H1 (cell line): Measurements from ENCODE around the gene GAS7. TPM values are rescaled to one million over a fixed set of nuclear protein-coding genes. Genes with fewer than 3 reads are reported as not detected.

Source experiments
- CTCF ChIA-PET: fragments of 300-600 bp; sonication (Branson Sonifier 250); formaldehyde crosslinking; loops from one replicate; lab custom pipeline; 2021; ENCODE audit not compliant: partially characterized antibody; lab: Charles Lee
- POLR2A ChIA-PET: fragments of 300-600 bp; sonication (Branson Sonifier 250); formaldehyde crosslinking; loops from one replicate; lab custom pipeline; 2021; ENCODE audit warnings: inconsistent platforms; ENCODE audit not compliant: partially characterized antibody; lab: Charles Lee
- DNase-seq, 2 experiments: peaks; one replicate each; pipeline versions ENCODE4 v3.0.0 to v3.0.0-alpha.2; 2010 to 2022; ENCODE audit warnings: low spot score in 2 of 2, low read depth in 1 of 2, mixed read lengths in 1 of 2
- FAIRE-seq: peaks from 2 replicates; lab custom pipeline; 2011; peaks lifted over from hg19 to GRCh38; lab: Jason Lieb, UNC
- H2AFZ ChIP-seq: 2 replicates; pipeline ENCODE4 v1.8.1; 2012; ENCODE audit warnings: low read length, inconsistent platforms
- H2AK5ac ChIP-seq: 2 replicates; pipeline ENCODE4 v1.6.1; 2013; ENCODE audit warnings: low read depth, low read length
- H2BK120ac ChIP-seq: replicated peaks from 2 replicates; pipeline ENCODE3; 2013; ENCODE audit warnings: low read depth, low read length, inconsistent platforms
- H2BK12ac ChIP-seq: 2 replicates; pipeline ENCODE4 v1.6.1; 2013; ENCODE audit warnings: low read depth, low read length
- H2BK15ac ChIP-seq: 2 replicates; pipeline ENCODE4 v1.6.1; 2013; ENCODE audit warnings: low read length
- H2BK20ac ChIP-seq: 2 replicates; pipeline ENCODE4 v1.6.1; 2013; ENCODE audit warnings: low read length
- H2BK5ac ChIP-seq: 2 replicates; pipeline ENCODE4 v1.6.1; 2013; ENCODE audit warnings: low read depth, low read length
- H3K14ac ChIP-seq: 2 replicates; pipeline ENCODE4 v1.6.1; 2013; ENCODE audit warnings: inconsistent platforms; ENCODE audit not compliant: insufficient read length
- H3K18ac ChIP-seq: 2 replicates; pipeline ENCODE4 v1.6.1; 2013; ENCODE audit warnings: low read length; ENCODE audit errors: extremely low read depth
- H3K23ac ChIP-seq: 2 replicates; pipeline ENCODE4 v1.6.1; 2013; ENCODE audit warnings: inconsistent platforms; ENCODE audit not compliant: insufficient read length
- H3K23me2 ChIP-seq: 2 replicates; pipeline ENCODE4 v1.6.1; 2013; ENCODE audit warnings: low read depth, low read length
- H3K27ac ChIP-seq: 2 replicates; pipeline ENCODE4 v1.6.1; 2011; ENCODE audit warnings: low read depth, low read length, inconsistent platforms
- H3K27me3 ChIP-seq, 4 experiments: replicated peaks in 1 of 4; 1 replicate in 1 of 4; 2 replicates in 3 of 4; pipeline versions ENCODE4 v1.6.1 to v1.8.1; 2011 to 2013; ENCODE audit warnings: low read length in 3 of 4, mild to moderate bottlenecking in 3 of 4, inconsistent platforms in 2 of 4, mixed read lengths in 2 of 4, moderate library complexity in 1 of 4; ENCODE audit not compliant: control insufficient read depth in 3 of 4, insufficient read depth in 3 of 4; ENCODE audit errors: extremely low read depth in 1 of 4
- H3K36me3 ChIP-seq, 4 experiments: 2 replicates each; pipeline versions ENCODE4 v1.6.1 to v1.8.1; 2011 to 2013; ENCODE audit warnings: mild to moderate bottlenecking in 4 of 4, low read length in 3 of 4, moderate library complexity in 2 of 4, control low read depth in 1 of 4, inconsistent platforms in 1 of 4; ENCODE audit not compliant: insufficient read depth in 4 of 4, control insufficient read depth in 2 of 4
- H3K4ac ChIP-seq: replicated peaks from 2 replicates; pipeline ENCODE3; 2013; ENCODE audit warnings: low read length, low read depth, mixed read lengths, inconsistent platforms; ENCODE audit not compliant: insufficient read length
- H3K4me1 ChIP-seq, 4 experiments: replicated peaks in 1 of 4; 1 replicate in 1 of 4; 2 replicates in 3 of 4; pipeline versions ENCODE4 v1.6.1 to v1.8.1; 2011 to 2013; ENCODE audit warnings: low read length in 3 of 4, inconsistent platforms in 2 of 4, mixed read lengths in 1 of 4; ENCODE audit not compliant: insufficient read depth in 4 of 4, control insufficient read depth in 3 of 4
- H3K4me2 ChIP-seq, 2 experiments: 2 replicates each; pipeline versions ENCODE4 v1.6.1 to v1.8.1; 2011 to 2013; ENCODE audit warnings: low read depth in 2 of 2, low read length in 2 of 2, control low read depth in 1 of 2, inconsistent platforms in 1 of 2, mild to moderate bottlenecking in 1 of 2; ENCODE audit not compliant: insufficient read depth in 1 of 2
- H3K4me3 ChIP-seq, 4 experiments: fragments of 200-600, 300-600 bp in 1 of 4; sonication (generic), shearing (Covaris generic), sonication (Bioruptor Twin) in 1 of 4; 2 replicates each; pipeline versions ENCODE4 v1.5.1 to v1.8.1; 2011 to 2016; ENCODE audit warnings: low read length in 4 of 4, low read depth in 3 of 4, control low read depth in 2 of 4, inconsistent platforms in 2 of 4, mild to moderate bottlenecking in 2 of 4, mixed read lengths in 1 of 4, moderate library complexity in 1 of 4; ENCODE audit not compliant: insufficient read depth in 2 of 4; ENCODE audit errors: extremely low read depth in 1 of 4
- H3K56ac ChIP-seq: replicated peaks from 2 replicates; pipeline ENCODE3; 2013; ENCODE audit warnings: low read depth, mild to moderate bottlenecking, mixed read lengths, low read length, inconsistent platforms; ENCODE audit not compliant: insufficient read length
- H3K79me1 ChIP-seq: 2 replicates; pipeline ENCODE4 v1.6.1; 2013; ENCODE audit warnings: low read depth, low read length, control low read depth
- H3K79me2 ChIP-seq, 2 experiments: 2 replicates each; pipeline versions ENCODE4 v1.6.1 to v1.8.1; 2012 to 2013; ENCODE audit warnings: low read length in 2 of 2, mild to moderate bottlenecking in 2 of 2, inconsistent platforms in 1 of 2; ENCODE audit not compliant: insufficient read depth in 2 of 2, control insufficient read depth in 1 of 2
- H3K9ac ChIP-seq, 4 experiments: replicated peaks in 1 of 4; 1 replicate in 1 of 4; 2 replicates in 3 of 4; pipeline versions ENCODE4 v1.6.1 to v1.8.1; 2011 to 2013; ENCODE audit warnings: low read depth in 3 of 4, low read length in 3 of 4, control low read depth in 2 of 4, mild to moderate bottlenecking in 2 of 4, moderate library complexity in 2 of 4, inconsistent platforms in 1 of 4; ENCODE audit errors: extremely low read depth in 1 of 4
- H3K9me3 ChIP-seq, 2 experiments: 2 replicates each; pipeline versions ENCODE4 v1.6.1 to v1.8.1; 2012 to 2013; ENCODE audit warnings: mild to moderate bottlenecking in 2 of 2, moderate library complexity in 2 of 2, control low read depth in 1 of 2, inconsistent platforms in 1 of 2, low read depth in 1 of 2, low read length in 1 of 2, mixed read lengths in 1 of 2; ENCODE audit not compliant: insufficient read depth in 2 of 2
- H4K20me1 ChIP-seq, 2 experiments: replicated peaks in 1 of 2; 2 replicates each; pipeline versions ENCODE3 to v1.8.1; 2011 to 2013; ENCODE audit warnings: inconsistent platforms in 2 of 2, low read length in 2 of 2, mild to moderate bottlenecking in 1 of 2; ENCODE audit not compliant: insufficient read depth in 2 of 2, control insufficient read depth in 1 of 2
- H4K5ac ChIP-seq: 2 replicates; pipeline ENCODE4 v1.6.1; 2013; ENCODE audit warnings: low read length, low read depth, mixed read lengths, inconsistent platforms; ENCODE audit not compliant: insufficient read length
- H4K8ac ChIP-seq: 2 replicates; pipeline ENCODE4 v1.8.0; 2013; ENCODE audit warnings: mild to moderate bottlenecking, moderate library complexity, low read length, inconsistent platforms; ENCODE audit not compliant: insufficient read depth; ENCODE audit errors: extremely low read depth
- H4K91ac ChIP-seq: replicated peaks from 2 replicates; pipeline ENCODE3; 2013; ENCODE audit warnings: low read length, mixed read lengths, inconsistent platforms; ENCODE audit not compliant: insufficient read length
- CTCF ChIP-seq, 3 experiments: IDR thresholded peaks; 1 replicate in 2 of 3; 2 replicates in 1 of 3; pipeline versions ENCODE4 v1.5.1 to v1.6.1; 2011; ENCODE audit warnings: low read length in 3 of 3, mild to moderate bottlenecking in 3 of 3, inconsistent platforms in 2 of 3, low read depth in 1 of 3, moderate library complexity in 1 of 3; ENCODE audit not compliant: insufficient read depth in 1 of 3; ENCODE audit errors: control extremely low read depth in 1 of 3
- SP2 ChIP-seq: IDR thresholded peaks from 2 replicates; pipeline ENCODE4 v1.6.1; 2012; ENCODE audit warnings: mild to moderate bottlenecking, low read length, inconsistent platforms
- WGBS, 2 experiments: shearing (Covaris generic) in 1 of 2; methylation state at CpG; one replicate each; pipeline versions ENCODE4 v1.1.6 to v1.1.7; 2013 to 2015; ENCODE audit warnings: low lambda C conversion rate in 2 of 2, mixed read lengths in 2 of 2, inconsistent platforms in 1 of 2, low coverage in 1 of 2, missing lambda C conversion rate in 1 of 2; ENCODE audit not compliant: insufficient replicate concordance in 2 of 2, insufficient coverage in 1 of 2, insufficient read length in 1 of 2; ENCODE audit errors: extremely low coverage in 1 of 2, missing lambda C conversion rate in 1 of 2; 5-methylcytosine and 5-hydroxymethylcytosine counted together
- polyA plus RNA-seq, 7 experiments: library from polyadenylated mRNA; depleted of rRNA in 3 of 7; stranded (reverse) in 5 of 7; unstranded in 2 of 7; fragments of >200 nt in 5 of 7; fragments of 200-250 nt in 2 of 7; gene quantifications; 1 replicate in 5 of 7; 2 replicates in 1 of 7; 4 replicates in 1 of 7; pipeline versions ENCODE4 v1.2.1 to v1.2.3, GENCODE V29; 2011 to 2013; ENCODE audit warnings: missing spikeins in 2 of 7, mixed read lengths in 2 of 7
- total RNA-seq: library from RNA; stranded (reverse); fragmentation: NEBNext Ultra II Directional; extraction: Animal tissue kit (Norgen Biotek cat#: 25700); gene quantifications from 2 replicates; pipeline ENCODE4 v1.2.1, GENCODE V29; 2021

GAS7 gene
- total and polyA plus RNA-seq, 2 of the 8 experiments (the other 6 are each of a cell fraction or from before 2014, with no cell fraction given): 5.0 to 14.5 TPM

- Histone ChIP-seq H3K9me3 (no peaks in the 10 kb centered on the region), H4K20me1 (no peaks in the 10 kb centered on the region), H2BK5ac (no peak overlapping the region), H2AK5ac (no peak overlapping the region), H3K27ac (no peak overlapping the region), H3K79me1 (no peaks in the 10 kb centered on the region), H2BK120ac (no peak overlapping the region), H4K5ac (no peak overlapping the region), H3K9ac (no peak overlapping the region), H3K23ac (no peak overlapping the region), H2BK12ac (no peak overlapping the region), H3K4me3 (no peak overlapping the region), H3K4me1 (no peaks in the 10 kb centered on the region), H3K18ac (no peak overlapping the region)
- CTCF ChIA-PET: interaction anchor here (0.7 to 10.8 kb wide), 4 partner anchors 9 to 172 kb away, joined by 3 to 101 read pairs (median 6); no protein-coding TSS in a partner anchor
- DNase-seq (no peak), FAIRE-seq (no peak)
- WGBS, 2 experiments: 87% methylated on average over 8 of the region's 8 CpGs; no CpG with 5 or more reads in 1 of the 2 experiments
- no peak for TF ChIP-seq SP2
- peak in 1 of 3 experiments; percentile 4; a peak in 1 of 4 replicates for TF ChIP-seq CTCF (IDR thresholded peaks at IDR 0.05; ENCODE audit: control extremely low read depth in 1 of 3, insufficient read depth in 1 of 3, low read depth in 1 of 3, low read length in 3 of 3)
- TF ChIP-seq, all 59 proteins: peak for 1
- Histone ChIP-seq H3K36me3 (no peaks in the 10 kb centered on the region), H3K23me2 (no peaks in the 10 kb centered on the region), H3K27me3 (no peaks in the 10 kb centered on the region), H2BK15ac (no peak overlapping the region), H4K8ac (no peak overlapping the region), H3K56ac (no peak overlapping the region), H3K4ac (no peak overlapping the region), H3K14ac (no peak overlapping the region), H3K4me2 (no peak overlapping the region), H2AFZ (no peak overlapping the region), H2BK20ac (no peak overlapping the region), H4K91ac (no peak overlapping the region), H3K79me2 (no peaks in the 10 kb centered on the region)
- POLR2A ChIA-PET: interaction anchor here (1.0 kb wide), 1 partner anchor 255 kb away, joined by 3 read pairs; the partner anchor contains the start of gene USP43
Observed at GRCh38 chr17:9900044-9900594, 298.3 kb downstream of the GAS7 start.
